GM23338 (cell line): ENCODE data around the gene ATP2A3. TPM values are rescaled to one million over a fixed set of nuclear protein-coding genes. Genes with fewer than 3 reads are reported as not detected.
A peak's percentile ranks its signal among the peaks of the same experiment; 100 is the strongest.

Experiments
- ATAC-seq: fragments of 200-7000 bp; cut with Tn5 transposase; 3 replicates; pipeline ENCODE4 v1.9.1; 2020
- DNase-seq: peaks from one replicate; pipeline ENCODE4 v3.0.0-alpha.2; 2015; ENCODE audit warnings: low spot score
- H2AFZ ChIP-seq: fragments of 200-600 bp; sonication (generic); 2 replicates; pipeline ENCODE4 v1.8.0; 2016; ENCODE audit warnings: antibody characterized with exemption, mild to moderate bottlenecking, moderate library complexity
- H3F3A ChIP-seq: fragments of 200-600 bp; sonication (generic); replicated peaks from 2 replicates; pipeline ENCODE4 v1.8.0; 2017; ENCODE audit warnings: antibody characterized with exemption, mixed run types, low read depth
- H3K27ac ChIP-seq: fragments of 200-600 bp; sonication (generic); 2 replicates; pipeline ENCODE4 v1.6.1; 2016; ENCODE audit warnings: low read depth
- H3K27me3 ChIP-seq: fragments of 200-600 bp; sonication (generic); 2 replicates; pipeline ENCODE4 v1.8.0; 2016; ENCODE audit warnings: mild to moderate bottlenecking, mixed run types, moderate library complexity; ENCODE audit not compliant: insufficient read depth
- H3K36me3 ChIP-seq: fragments of 200-600 bp; sonication (generic); 2 replicates; pipeline ENCODE4 v1.8.0; 2016; ENCODE audit warnings: mild to moderate bottlenecking; ENCODE audit not compliant: insufficient read depth
- H3K4me1 ChIP-seq: fragments of 200-600 bp; sonication (generic); 2 replicates; pipeline ENCODE4 v1.8.0; 2016; ENCODE audit warnings: mild to moderate bottlenecking, moderate library complexity; ENCODE audit not compliant: insufficient read depth
- H3K4me2 ChIP-seq: fragments of 200-600 bp; sonication (generic); 2 replicates; pipeline ENCODE4 v1.7.1; 2017; ENCODE audit warnings: mixed run types
- H3K4me3 ChIP-seq: fragments of 200-600 bp; sonication (generic); 2 replicates; pipeline ENCODE4 v1.6.1; 2016; ENCODE audit warnings: mixed run types
- H3K79me2 ChIP-seq: fragments of 200-600 bp; sonication (generic); replicated peaks from 2 replicates; pipeline ENCODE4 v1.8.0; 2017; ENCODE audit warnings: mild to moderate bottlenecking; ENCODE audit not compliant: insufficient read depth
- H3K9me2 ChIP-seq: fragments of 200-600 bp; sonication (generic); 2 replicates; pipeline ENCODE4 v1.8.0; 2017; ENCODE audit not compliant: insufficient read depth
- H4K20me1 ChIP-seq: fragments of 200-600 bp; sonication (generic); replicated peaks from 2 replicates; pipeline ENCODE4 v1.8.0; 2017; ENCODE audit warnings: mild to moderate bottlenecking; ENCODE audit not compliant: insufficient read depth
- H3K27ac Mint-ChIP-seq: 2 replicates; pipeline ENCODE4 v1.8.0; 2020; ENCODE audit warnings: inconsistent platforms, mild to moderate bottlenecking, moderate library complexity, mixed read lengths
- H3K27me3 Mint-ChIP-seq: 3 replicates; pipeline ENCODE4 v1.8.0; 2022; ENCODE audit warnings: low read depth, mild to moderate bottlenecking, moderate library complexity, mixed read lengths, inconsistent platforms; ENCODE audit not compliant: insufficient read depth, poor library complexity
- H3K36me3 Mint-ChIP-seq: 3 replicates; pipeline ENCODE4 v1.8.0; 2021; ENCODE audit warnings: low read depth, mild to moderate bottlenecking, inconsistent platforms, moderate library complexity, mixed read lengths
- H3K4me1 Mint-ChIP-seq: 3 replicates; pipeline ENCODE4 v1.8.0; 2020; ENCODE audit warnings: mild to moderate bottlenecking, inconsistent platforms, mixed read lengths
- H3K4me3 Mint-ChIP-seq: 3 replicates; pipeline ENCODE4 v1.8.0; 2021; ENCODE audit warnings: moderate library complexity, mild to moderate bottlenecking, inconsistent platforms, mixed read lengths
- H3K9me3 Mint-ChIP-seq: 3 replicates; pipeline ENCODE4 v1.8.0; 2020; ENCODE audit warnings: moderate library complexity, mild to moderate bottlenecking, inconsistent platforms, mixed read lengths
- EZH2 ChIP-seq: fragments of 200-600 bp; sonication (generic); IDR thresholded peaks from one replicate; pipeline ENCODE4 v1.8.0; 2017; ENCODE audit warnings: antibody characterized with exemption, mild to moderate bottlenecking, low read depth; ENCODE audit not compliant: unreplicated experiment
- POLR2AphosphoS5 ChIP-seq: IDR thresholded peaks from 2 replicates; pipeline ENCODE4 v1.6.1; 2016; ENCODE audit warnings: antibody characterized with exemption, low read depth
- STAT1 ChIP-seq: IDR thresholded peaks from one replicate; pipeline ENCODE4 v1.6.1; 2016; ENCODE audit warnings: antibody characterized with exemption; ENCODE audit not compliant: unreplicated experiment
- polyA plus RNA-seq: library from polyadenylated mRNA; unstranded; fragments of >200 nt; fragmentation: Nextera tagmentation; extraction: Ambion mirVana; gene quantifications from 2 replicates; pipeline ENCODE4 v1.2.1, GENCODE V29; 2016
- total RNA-seq: library from RNA; depleted of rRNA; stranded (reverse); fragments of >200 nt; shearing (Covaris generic); gene quantifications from 2 replicates; pipeline ENCODE4 v1.2.3, GENCODE V29; 2014
- TF ChIP-seq, protein P1 (sequence below), 2 experiments: fragments of 200-600 bp in 1 of 2; sonication (generic) in 1 of 2; conservative IDR thresholded peaks; 2 replicates each; pipeline versions ENCODE4 v1.5.1 to v1.6.1; 2016 to 2017; ENCODE audit warnings: antibody characterized with exemption in 2 of 2, low read depth in 2 of 2, mild to moderate bottlenecking in 2 of 2, moderate library complexity in 1 of 2
- TF ChIP-seq, protein P2 (sequence below): fragments of 250-450 bp; sonication (Bioruptor Pico); IDR thresholded peaks from 2 replicates; pipeline ENCODE4 v1.5.0; 2020; ENCODE audit warnings: mild to moderate bottlenecking, moderate library complexity

Gene ATP2A3
- total and polyA plus RNA-seq, 2 experiments from 2014 or later = 9.6 to 35.2 TPM

DNA sequence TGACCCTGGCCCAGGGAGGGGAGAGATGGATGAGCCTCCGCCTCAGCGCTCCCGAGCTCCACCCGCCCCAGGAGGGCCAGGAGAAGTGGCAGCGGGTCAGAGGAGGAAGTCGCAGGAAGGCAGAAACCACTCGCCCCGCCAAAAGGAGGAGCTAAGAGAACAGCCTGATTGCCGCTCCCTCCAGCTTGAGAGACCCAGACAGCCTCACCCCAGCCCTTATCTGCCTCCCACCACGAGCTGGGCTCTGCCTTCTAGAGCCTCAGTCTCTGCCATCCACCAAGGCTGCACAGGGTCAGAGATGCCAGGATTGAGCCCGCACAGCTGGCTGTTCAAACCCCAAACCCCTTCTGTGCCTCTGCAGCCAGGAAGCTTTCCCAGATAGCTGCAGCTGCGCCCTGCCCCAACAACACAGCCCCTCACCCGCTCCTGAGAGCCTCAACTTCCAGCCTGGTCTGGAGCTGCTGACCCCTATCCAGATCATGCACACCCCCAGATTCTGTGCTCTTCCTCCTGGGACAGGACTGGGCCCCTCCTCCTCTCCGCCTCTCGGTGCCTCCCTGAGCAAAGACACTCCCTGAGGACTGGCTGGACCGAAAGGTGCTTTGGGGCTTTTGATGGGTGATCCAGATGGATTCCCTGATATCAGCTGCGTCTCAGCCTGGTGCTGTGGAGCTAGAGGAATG, 1.0 kb upstream of the ATP2A3 start:
- no peak overlapping the region; the same call in 1 of the 2 replicates for H3K27ac Mint-ChIP-seq
- Histone ChIP-seq H3K79me2 (no peaks in the 10 kb centered on the region), H3K4me1 (peaks cover 21% of the 10 kb centered on the region), H3F3A (peaks cover 12% of the 10 kb centered on the region; the same call in 1 of the 2 replicates), H3K27ac (peak overlapping the region; percentile 66; the same call in 1 of the 2 replicates), H3K9me2 (no peaks in the 10 kb centered on the region), H2AFZ (peak overlapping the region; percentile 98), H3K4me2 (peak overlapping the region; percentile 90), H3K4me3 (peak overlapping the region; percentile 62), H3K36me3 (no peaks in the 10 kb centered on the region), H4K20me1 (no peaks in the 10 kb centered on the region; the same call in 1 of the 2 replicates), H3K27me3 (peaks cover 14% of the 10 kb centered on the region)
- TF ChIP-seq EZH2 (no peak), STAT1 (no peak), POLR2AphosphoS5 (peak; percentile 73)
- TF ChIP-seq, protein P1, sequence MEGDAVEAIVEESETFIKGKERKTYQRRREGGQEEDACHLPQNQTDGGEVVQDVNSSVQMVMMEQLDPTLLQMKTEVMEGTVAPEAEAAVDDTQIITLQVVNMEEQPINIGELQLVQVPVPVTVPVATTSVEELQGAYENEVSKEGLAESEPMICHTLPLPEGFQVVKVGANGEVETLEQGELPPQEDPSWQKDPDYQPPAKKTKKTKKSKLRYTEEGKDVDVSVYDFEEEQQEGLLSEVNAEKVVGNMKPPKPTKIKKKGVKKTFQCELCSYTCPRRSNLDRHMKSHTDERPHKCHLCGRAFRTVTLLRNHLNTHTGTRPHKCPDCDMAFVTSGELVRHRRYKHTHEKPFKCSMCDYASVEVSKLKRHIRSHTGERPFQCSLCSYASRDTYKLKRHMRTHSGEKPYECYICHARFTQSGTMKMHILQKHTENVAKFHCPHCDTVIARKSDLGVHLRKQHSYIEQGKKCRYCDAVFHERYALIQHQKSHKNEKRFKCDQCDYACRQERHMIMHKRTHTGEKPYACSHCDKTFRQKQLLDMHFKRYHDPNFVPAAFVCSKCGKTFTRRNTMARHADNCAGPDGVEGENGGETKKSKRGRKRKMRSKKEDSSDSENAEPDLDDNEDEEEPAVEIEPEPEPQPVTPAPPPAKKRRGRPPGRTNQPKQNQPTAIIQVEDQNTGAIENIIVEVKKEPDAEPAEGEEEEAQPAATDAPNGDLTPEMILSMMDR (conservative IDR thresholded peaks at IDR 0.05; ENCODE audit: low read depth in 2 of 2) = peak in 1 of 2 experiments; percentile 46; a peak in 2 of 4 replicates
- no peaks in the 10 kb centered on the region for H3K36me3 Mint-ChIP-seq
- no peaks in the 10 kb centered on the region for H3K9me3 Mint-ChIP-seq
- H3K27me3 Mint-ChIP-seq = peaks cover 38% of the 10 kb centered on the region
- DNase-seq (peak; percentile 90), ATAC-seq (peak; percentile 82)
- H3K4me1 Mint-ChIP-seq = peaks cover 30% of the 10 kb centered on the region
- peak overlapping the region; percentile 81 for H3K4me3 Mint-ChIP-seq

DNA sequence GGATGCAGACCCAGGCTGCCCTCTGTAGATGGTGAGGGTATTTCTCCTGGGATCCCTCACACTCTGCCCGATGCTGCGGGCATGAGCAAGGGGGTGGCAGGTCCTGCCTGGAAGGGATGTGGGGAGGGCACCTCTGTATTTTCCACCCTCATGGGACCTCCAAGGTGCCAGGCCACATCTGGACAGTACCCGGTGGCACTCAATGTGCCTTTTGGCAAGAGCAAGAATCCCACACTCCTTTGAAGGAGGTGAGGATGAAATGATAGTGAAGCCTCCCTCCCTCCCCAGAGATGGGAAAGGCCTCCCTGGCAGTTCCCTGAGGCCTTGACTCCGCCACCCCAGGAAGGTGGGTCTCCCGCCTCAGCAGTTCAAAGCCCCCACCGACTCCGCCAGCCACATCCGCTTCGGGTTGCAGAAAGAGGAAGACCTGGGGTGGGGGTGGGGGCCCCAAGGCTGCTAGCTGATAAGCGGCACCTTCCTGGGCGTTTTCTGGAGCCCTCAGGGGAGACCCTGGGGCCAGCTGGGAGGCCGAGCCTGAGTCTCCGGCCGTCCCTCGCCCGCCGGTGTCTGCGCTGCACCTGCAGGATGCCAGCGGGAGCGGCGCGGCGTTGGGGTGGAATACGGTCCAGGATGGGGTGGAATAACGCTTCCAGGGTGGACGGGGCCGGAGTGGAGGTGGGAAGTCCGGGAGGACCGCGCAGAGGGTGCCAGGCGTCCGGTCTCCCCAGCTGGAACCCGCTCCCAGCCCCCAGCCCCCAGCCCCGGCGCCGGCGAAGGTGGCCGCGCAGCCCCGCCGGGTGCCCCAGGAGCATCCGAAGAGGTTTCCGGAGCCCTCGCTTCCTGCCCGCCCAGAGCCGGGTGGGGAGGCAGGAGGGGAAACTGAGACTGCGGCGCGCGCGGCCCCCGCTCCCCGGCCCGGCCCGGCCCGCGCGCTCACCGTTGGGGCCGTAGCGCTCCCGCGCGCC, 718 bp downstream of the ATP2A3 start:
- peak overlapping the region; percentile 66 for H3K4me3 Mint-ChIP-seq
- peak; percentile 30 for ATAC-seq

More for the DNA sequence above, 718 bp downstream of the ATP2A3 start:
- Histone ChIP-seq H3K36me3 (no peaks in the 10 kb centered on the region), H3K4me2 (peak overlapping the region; percentile 90), H3K9me2 (no peaks in the 10 kb centered on the region), H2AFZ (no peak overlapping the region), H3K4me1 (peaks cover 31% of the 10 kb centered on the region), H3F3A (peaks cover 12% of the 10 kb centered on the region; the same call in 1 of the 2 replicates), H3K4me3 (peak overlapping the region; percentile 62), H3K27me3 (peaks cover 14% of the 10 kb centered on the region), H3K79me2 (peaks cover 5% of the 10 kb centered on the region; the same call in 1 of the 2 replicates), H4K20me1 (no peaks in the 10 kb centered on the region; the same call in 1 of the 2 replicates), H3K27ac (no peak overlapping the region)
- TF ChIP-seq, protein P1 (conservative IDR thresholded peaks at IDR 0.05; ENCODE audit: low read depth in 2 of 2) = no peak
- no peak for TF ChIP-seq STAT1
- TF ChIP-seq, protein P2, sequence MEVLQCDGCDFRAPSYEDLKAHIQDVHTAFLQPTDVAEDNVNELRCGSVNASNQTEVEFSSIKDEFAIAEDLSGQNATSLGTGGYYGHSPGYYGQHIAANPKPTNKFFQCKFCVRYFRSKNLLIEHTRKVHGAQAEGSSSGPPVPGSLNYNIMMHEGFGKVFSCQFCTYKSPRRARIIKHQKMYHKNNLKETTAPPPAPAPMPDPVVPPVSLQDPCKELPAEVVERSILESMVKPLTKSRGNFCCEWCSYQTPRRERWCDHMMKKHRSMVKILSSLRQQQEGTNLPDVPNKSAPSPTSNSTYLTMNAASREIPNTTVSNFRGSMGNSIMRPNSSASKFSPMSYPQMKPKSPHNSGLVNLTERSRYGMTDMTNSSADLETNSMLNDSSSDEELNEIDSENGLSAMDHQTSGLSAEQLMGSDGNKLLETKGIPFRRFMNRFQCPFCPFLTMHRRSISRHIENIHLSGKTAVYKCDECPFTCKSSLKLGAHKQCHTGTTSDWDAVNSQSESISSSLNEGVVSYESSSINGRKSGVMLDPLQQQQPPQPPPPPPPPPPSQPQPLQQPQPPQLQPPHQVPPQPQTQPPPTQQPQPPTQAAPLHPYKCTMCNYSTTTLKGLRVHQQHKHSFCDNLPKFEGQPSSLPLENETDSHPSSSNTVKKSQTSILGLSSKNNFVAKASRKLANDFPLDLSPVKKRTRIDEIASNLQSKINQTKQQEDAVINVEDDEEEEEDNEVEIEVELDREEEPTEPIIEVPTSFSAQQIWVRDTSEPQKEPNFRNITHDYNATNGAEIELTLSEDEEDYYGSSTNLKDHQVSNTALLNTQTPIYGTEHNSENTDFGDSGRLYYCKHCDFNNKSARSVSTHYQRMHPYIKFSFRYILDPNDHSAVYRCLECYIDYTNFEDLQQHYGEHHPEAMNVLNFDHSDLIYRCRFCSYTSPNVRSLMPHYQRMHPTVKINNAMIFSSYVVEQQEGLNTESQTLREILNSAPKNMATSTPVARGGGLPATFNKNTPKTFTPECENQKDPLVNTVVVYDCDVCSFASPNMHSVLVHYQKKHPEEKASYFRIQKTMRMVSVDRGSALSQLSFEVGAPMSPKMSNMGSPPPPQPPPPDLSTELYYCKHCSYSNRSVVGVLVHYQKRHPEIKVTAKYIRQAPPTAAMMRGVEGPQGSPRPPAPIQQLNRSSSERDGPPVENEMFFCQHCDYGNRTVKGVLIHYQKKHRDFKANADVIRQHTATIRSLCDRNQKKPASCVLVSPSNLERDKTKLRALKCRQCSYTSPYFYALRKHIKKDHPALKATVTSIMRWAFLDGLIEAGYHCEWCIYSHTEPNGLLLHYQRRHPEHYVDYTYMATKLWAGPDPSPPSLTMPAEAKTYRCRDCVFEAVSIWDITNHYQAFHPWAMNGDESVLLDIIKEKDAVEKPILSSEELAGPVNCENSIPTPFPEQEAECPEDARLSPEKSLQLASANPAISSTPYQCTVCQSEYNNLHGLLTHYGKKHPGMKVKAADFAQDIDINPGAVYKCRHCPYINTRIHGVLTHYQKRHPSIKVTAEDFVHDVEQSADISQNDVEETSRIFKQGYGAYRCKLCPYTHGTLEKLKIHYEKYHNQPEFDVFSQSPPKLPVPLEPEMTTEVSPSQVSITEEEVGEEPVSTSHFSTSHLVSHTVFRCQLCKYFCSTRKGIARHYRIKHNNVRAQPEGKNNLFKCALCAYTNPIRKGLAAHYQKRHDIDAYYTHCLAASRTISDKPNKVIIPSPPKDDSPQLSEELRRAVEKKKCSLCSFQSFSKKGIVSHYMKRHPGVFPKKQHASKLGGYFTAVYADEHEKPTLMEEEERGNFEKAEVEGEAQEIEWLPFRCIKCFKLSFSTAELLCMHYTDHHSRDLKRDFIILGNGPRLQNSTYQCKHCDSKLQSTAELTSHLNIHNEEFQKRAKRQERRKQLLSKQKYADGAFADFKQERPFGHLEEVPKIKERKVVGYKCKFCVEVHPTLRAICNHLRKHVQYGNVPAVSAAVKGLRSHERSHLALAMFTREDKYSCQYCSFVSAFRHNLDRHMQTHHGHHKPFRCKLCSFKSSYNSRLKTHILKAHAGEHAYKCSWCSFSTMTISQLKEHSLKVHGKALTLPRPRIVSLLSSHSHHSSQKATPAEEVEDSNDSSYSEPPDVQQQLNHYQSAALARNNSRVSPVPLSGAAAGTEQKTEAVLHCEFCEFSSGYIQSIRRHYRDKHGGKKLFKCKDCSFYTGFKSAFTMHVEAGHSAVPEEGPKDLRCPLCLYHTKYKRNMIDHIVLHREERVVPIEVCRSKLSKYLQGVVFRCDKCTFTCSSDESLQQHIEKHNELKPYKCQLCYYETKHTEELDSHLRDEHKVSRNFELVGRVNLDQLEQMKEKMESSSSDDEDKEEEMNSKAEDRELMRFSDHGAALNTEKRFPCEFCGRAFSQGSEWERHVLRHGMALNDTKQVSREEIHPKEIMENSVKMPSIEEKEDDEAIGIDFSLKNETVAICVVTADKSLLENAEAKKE (CRISPR knock-in tag) = no peak
- peaks cover 39% of the 10 kb centered on the region for H3K27me3 Mint-ChIP-seq
- H3K9me3 Mint-ChIP-seq = no peaks in the 10 kb centered on the region
- peaks cover 41% of the 10 kb centered on the region for H3K4me1 Mint-ChIP-seq
- no peak overlapping the region for H3K27ac Mint-ChIP-seq
- H3K36me3 Mint-ChIP-seq = no peaks in the 10 kb centered on the region
- DNase-seq = peak; percentile 69
